G401 (cell line): ENCODE data around the gene LHFPL2. TPM values are rescaled to one million over a fixed set of nuclear protein-coding genes. Genes with fewer than 3 reads are reported as not detected.

Source experiments
- DNase-seq: peaks from one replicate; pipeline ENCODE4 v3.0.0-alpha.2; 2015; ENCODE audit warnings: low spot score
- in situ Hi-C: cut with HindIII; loops from 2 replicates; pipeline ENCODE4 v1.10.0; 2016; ENCODE audit warnings: low sequenced_read_pairs, mixed read lengths
- total RNA-seq: library from RNA; depleted of rRNA; stranded (reverse); fragments of >200 nt; shearing (Covaris generic); gene quantifications from 2 replicates; pipeline ENCODE4 v1.2.3, GENCODE V29; 2014

LHFPL2 gene
- total RNA-seq, 1 experiment from 2014 or later = 7.5 TPM

- in situ Hi-C loops = no loop called here
- DNase-seq = no peak
Measured at GRCh38 chr5:78561261-78561660, 87.3 kb downstream of the LHFPL2 start.

- in situ Hi-C loops = no loop called here
- DNase-seq = no peak
Measured at GRCh38 chr5:78560000-78560855, 88.3 kb downstream of the LHFPL2 start.

- in situ Hi-C loops = no loop called here
- peak; percentile 90 for DNase-seq
Measured at GRCh38 chr5:78557601-78558000, 91.0 kb downstream of the LHFPL2 start.

- no peak for DNase-seq
- in situ Hi-C loops = no loop called here
Measured at GRCh38 chr5:78555870-78556269, 92.7 kb downstream of the LHFPL2 start.

GRCh38 chr5:78554670-78555069 lies 93.9 kb downstream of the LHFPL2 start:
- no peak for DNase-seq
- in situ Hi-C loops = no loop called here

- no peak for DNase-seq
- in situ Hi-C loops = no loop called here
Measured at GRCh38 chr5:78553580-78554353, 94.8 kb downstream of the LHFPL2 start.

GRCh38 chr5:78552729-78553342 lies 95.7 kb downstream of the LHFPL2 start:
- DNase-seq = no peak
- in situ Hi-C loops = no loop called here

GRCh38 chr5:78550891-78551290 lies 97.7 kb downstream of the LHFPL2 start:
- DNase-seq = no peak
- in situ Hi-C loops = no loop called here

GRCh38 chr5:78549043-78549442 lies 99.5 kb downstream of the LHFPL2 start:
- in situ Hi-C loops = no loop called here

GRCh38 chr5:78547731-78548615 lies 100.6 kb downstream of the LHFPL2 start:
- DNase-seq = no peak
- in situ Hi-C loops = no loop called here

More at GRCh38 chr5:78549043-78549442, 99.5 kb downstream of the LHFPL2 start:
- no peak for DNase-seq

GRCh38 chr5:78547183-78547582 lies 101.4 kb downstream of the LHFPL2 start:
- in situ Hi-C loops = no loop called here

GRCh38 chr5:78546276-78546996 lies 102.1 kb downstream of the LHFPL2 start:
- in situ Hi-C loops = no loop called here
- no peak for DNase-seq

More at GRCh38 chr5:78547183-78547582, 101.4 kb downstream of the LHFPL2 start:
- no peak for DNase-seq

GRCh38 chr5:78545406-78545805 lies 103.2 kb downstream of the LHFPL2 start:
- no peak for DNase-seq
- in situ Hi-C loops = no loop called here

GRCh38 chr5:78544561-78545201 lies 103.9 kb downstream of the LHFPL2 start:
- DNase-seq = no peak
- in situ Hi-C loops = no loop called here

- no peak for DNase-seq
- in situ Hi-C loops = no loop called here
Measured at GRCh38 chr5:78543916-78544315, 104.7 kb downstream of the LHFPL2 start.

GRCh38 chr5:78543292-78543691 lies 105.3 kb downstream of the LHFPL2 start:
- in situ Hi-C loops = no loop called here
- no peak for DNase-seq

- in situ Hi-C loops = no loop called here
- DNase-seq = no peak
Measured at GRCh38 chr5:78542321-78542840, 106.2 kb downstream of the LHFPL2 start.
